ENCODE measurements around the gene CEP44.
"Not testable (repeated sequence)": the region's sequence is repeated elsewhere in the genome, so short reads cannot be mapped to it uniquely, and the experiment has no call there.

Gene CEP44

GRCh38 chr4:174365018-174365587 lies 81.4 kb downstream of the CEP44 start:
- H3K4me3 ChIP-seq (replicated peaks; ENCODE audit: low read depth, low read length), result no peak overlapping the region
- TF ChIP-seq, protein P1, sequence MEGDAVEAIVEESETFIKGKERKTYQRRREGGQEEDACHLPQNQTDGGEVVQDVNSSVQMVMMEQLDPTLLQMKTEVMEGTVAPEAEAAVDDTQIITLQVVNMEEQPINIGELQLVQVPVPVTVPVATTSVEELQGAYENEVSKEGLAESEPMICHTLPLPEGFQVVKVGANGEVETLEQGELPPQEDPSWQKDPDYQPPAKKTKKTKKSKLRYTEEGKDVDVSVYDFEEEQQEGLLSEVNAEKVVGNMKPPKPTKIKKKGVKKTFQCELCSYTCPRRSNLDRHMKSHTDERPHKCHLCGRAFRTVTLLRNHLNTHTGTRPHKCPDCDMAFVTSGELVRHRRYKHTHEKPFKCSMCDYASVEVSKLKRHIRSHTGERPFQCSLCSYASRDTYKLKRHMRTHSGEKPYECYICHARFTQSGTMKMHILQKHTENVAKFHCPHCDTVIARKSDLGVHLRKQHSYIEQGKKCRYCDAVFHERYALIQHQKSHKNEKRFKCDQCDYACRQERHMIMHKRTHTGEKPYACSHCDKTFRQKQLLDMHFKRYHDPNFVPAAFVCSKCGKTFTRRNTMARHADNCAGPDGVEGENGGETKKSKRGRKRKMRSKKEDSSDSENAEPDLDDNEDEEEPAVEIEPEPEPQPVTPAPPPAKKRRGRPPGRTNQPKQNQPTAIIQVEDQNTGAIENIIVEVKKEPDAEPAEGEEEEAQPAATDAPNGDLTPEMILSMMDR (IDR thresholded peaks at IDR 0.05; ENCODE audit: low read depth, low read length, missing control alignments), result peak; percentile 22
- no peak for DNase-seq (ENCODE audit: extremely low read depth, low read depth)

- TF ChIP-seq, protein P1 (IDR thresholded peaks at IDR 0.05; ENCODE audit: low read depth, low read length, missing control alignments), result no peak
- no peak overlapping the region for H3K4me3 ChIP-seq (replicated peaks; ENCODE audit: low read depth, low read length)
- no peak for DNase-seq (ENCODE audit: extremely low read depth, low read depth)
Measured at GRCh38 chr4:174369985-174370384, 86.3 kb downstream of the CEP44 start.

DNA sequence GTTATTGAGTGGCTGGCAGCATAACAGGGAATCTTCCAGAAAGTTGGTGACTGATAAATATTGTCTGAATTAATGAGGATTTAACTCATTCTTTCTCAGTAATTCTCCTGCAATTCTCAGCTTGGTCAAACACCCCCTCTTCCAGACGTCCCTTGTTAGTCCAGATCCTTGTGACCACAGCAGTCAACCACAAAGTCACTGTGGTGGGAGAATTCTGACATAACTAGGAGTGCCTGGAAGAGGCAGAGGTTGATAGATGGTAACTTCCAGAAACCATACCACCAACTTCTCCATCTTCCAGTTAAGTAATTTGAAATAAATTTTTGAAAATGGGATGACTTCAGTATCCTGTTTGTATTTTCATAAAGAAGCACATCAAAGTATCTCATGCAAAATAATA lies 90.1 kb downstream of the CEP44 start:
- TF ChIP-seq, protein P1 (IDR thresholded peaks at IDR 0.05; ENCODE audit: low read depth, low read length, missing control alignments), result no peak

GRCh38 chr4:174375422-174375821 lies 91.7 kb downstream of the CEP44 start:
- H3K4me3 ChIP-seq (replicated peaks; ENCODE audit: low read depth, low read length), result no peak overlapping the region
- DNase-seq (ENCODE audit: extremely low read depth, low read depth), result no peak
- TF ChIP-seq, protein P1 (IDR thresholded peaks at IDR 0.05; ENCODE audit: low read depth, low read length, missing control alignments), result no peak

More for the DNA sequence above, 90.1 kb downstream of the CEP44 start:
- H3K4me3 ChIP-seq (replicated peaks; ENCODE audit: low read depth, low read length), result no peak overlapping the region
- no peak for DNase-seq (ENCODE audit: extremely low read depth, low read depth)

DNA sequence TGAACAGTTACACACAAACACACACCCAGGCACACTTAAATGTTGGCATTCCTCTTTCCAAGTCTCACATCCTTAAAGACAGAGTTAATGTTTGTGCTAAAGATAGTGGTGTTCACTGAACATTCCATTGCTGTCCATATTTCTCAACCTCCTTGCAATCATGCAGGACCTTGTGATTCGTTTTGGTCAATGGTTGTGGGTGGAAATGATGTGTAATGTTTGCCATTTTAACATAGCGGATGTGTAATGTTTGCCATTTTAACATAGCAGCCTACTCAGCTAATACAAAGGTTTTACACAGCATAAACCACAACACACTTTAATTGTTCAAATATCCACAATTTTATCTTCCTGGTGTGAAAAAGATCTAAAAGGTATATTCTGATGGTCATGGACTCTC lies 93.9 kb downstream of the CEP44 start:
- TF ChIP-seq, protein P1 (IDR thresholded peaks at IDR 0.05; ENCODE audit: low read depth, low read length, missing control alignments), result no peak
- no peak overlapping the region for H3K4me3 ChIP-seq (replicated peaks; ENCODE audit: low read depth, low read length)
- no peak for DNase-seq (ENCODE audit: extremely low read depth, low read depth)

- TF ChIP-seq, protein P1 (IDR thresholded peaks at IDR 0.05; ENCODE audit: low read depth, low read length, missing control alignments), result no peak
- H3K4me3 ChIP-seq (replicated peaks; ENCODE audit: low read depth, low read length), result no peak overlapping the region
- no peak for DNase-seq (ENCODE audit: extremely low read depth, low read depth)
Measured at GRCh38 chr4:174378951-174379350, 95.2 kb downstream of the CEP44 start.

DNA sequence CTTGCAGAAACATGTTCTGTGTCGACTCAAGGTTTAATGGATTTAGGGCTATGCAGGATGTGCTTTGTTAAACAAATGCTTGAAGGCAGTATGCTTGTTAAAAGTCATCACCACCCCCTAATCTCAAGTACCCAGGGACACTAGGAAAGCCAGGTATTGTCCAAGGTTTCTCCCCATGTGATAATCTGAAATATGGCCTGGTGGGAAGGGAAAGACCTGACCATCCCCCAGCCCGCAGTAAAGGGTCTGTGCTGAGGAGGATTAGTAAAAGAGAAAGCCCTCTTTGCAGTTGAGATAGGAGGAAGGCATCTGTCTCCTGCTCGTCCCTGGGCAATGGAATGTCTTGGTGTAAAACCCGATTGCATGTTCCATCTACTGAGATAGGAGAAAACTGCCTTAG lies 96.5 kb downstream of the CEP44 start:
- H3K4me3 ChIP-seq (replicated peaks; ENCODE audit: low read depth, low read length); DNase-seq (ENCODE audit: extremely low read depth, low read depth): not testable (repeated sequence)
